ENCODE measurements around the gene EPYC.

EPYC gene

DNA sequence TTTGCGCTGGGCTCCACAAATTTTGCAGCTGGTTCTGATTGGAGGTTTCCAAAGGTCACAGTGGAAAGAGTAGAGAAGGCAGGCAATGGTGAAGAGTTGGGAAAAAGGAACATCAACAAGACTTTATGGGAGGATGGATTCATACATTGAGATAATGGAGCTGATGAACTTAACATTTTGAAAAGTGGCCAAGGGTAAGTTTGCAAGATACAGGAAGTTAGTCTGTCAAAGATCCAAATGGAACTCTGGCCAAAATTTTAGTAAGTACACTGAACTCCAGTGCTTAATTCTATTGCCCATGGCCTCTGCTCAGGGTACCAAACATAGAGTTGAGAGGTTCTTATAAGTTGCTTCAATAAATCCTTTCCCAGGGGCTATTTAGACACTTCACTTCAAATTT is 65.4 kb downstream of the EPYC start:
- no peak for TF ChIP-seq CTBP1 (IDR thresholded peaks at IDR 0.05; ENCODE audit: borderline replicate concordance)
- TF ChIP-seq FOXA1 (IDR thresholded peaks at IDR 0.05): no peak
- no peak for DNase-seq (ENCODE audit: extremely low spot score)
- CTCF ChIA-PET: no interaction called here
- POLR2A ChIA-PET: no interaction called here

DNA sequence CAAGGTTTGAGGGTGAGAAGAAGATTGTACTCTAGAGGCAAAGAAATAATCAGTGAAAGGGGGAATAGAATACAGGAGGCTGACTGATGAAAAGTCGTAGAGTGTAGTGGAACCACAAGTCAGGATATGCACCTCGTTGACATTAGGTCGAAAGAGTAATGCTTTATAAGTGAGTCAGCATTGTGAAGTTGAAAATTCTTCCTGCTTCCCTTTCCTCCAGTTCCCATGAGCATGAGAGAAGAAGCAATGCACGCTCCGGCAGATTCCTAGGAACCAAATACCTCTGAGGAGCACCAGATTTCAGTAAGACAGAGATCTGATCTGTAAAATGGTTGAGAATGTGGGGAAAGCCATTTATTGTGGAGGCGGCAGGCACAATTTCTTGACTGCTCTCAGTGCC is 66.3 kb downstream of the EPYC start:
- DNase-seq (ENCODE audit: extremely low spot score): no peak
- CTCF ChIA-PET: no interaction called here
- POLR2A ChIA-PET: no interaction called here
- TF ChIP-seq FOXM1 (IDR thresholded peaks at IDR 0.05; ENCODE audit: borderline replicate concordance) (no peak), BHLHE40 (IDR thresholded peaks at IDR 0.05; ENCODE audit: borderline replicate concordance) (no peak), L3MBTL2 (conservative IDR thresholded peaks at IDR 0.05) (no peak), ZNF384 (IDR thresholded peaks at IDR 0.05) (no peak)

DNA sequence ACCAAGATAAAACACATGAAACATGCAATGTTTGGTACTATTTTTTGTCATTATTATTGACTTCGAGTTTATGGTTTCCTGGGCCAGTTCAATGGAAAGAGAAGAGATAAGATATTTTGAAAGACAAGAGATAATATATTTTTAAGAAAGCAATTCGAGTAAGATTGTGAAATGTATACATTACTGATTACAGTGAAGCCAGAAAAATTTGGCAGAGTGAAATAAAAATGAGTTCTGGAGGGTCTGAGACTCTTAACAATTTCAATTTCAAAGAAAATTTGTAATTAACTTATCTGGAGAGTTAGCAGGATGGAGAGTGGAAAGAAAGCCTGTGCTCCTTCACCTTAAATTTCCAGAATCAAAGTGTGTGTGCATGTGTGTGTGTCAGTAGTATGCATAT is 67.1 kb downstream of the EPYC start:
- DNase-seq (ENCODE audit: extremely low spot score): no peak
- TF ChIP-seq SUZ12 (IDR thresholded peaks at IDR 0.05) (no peak), TARDBP (IDR thresholded peaks at IDR 0.05) (no peak), FOXA1 (IDR thresholded peaks at IDR 0.05) (no peak), NFRKB (IDR thresholded peaks at IDR 0.05) (no peak)
- POLR2A ChIA-PET: no interaction called here
- CTCF ChIA-PET: no interaction called here

DNA sequence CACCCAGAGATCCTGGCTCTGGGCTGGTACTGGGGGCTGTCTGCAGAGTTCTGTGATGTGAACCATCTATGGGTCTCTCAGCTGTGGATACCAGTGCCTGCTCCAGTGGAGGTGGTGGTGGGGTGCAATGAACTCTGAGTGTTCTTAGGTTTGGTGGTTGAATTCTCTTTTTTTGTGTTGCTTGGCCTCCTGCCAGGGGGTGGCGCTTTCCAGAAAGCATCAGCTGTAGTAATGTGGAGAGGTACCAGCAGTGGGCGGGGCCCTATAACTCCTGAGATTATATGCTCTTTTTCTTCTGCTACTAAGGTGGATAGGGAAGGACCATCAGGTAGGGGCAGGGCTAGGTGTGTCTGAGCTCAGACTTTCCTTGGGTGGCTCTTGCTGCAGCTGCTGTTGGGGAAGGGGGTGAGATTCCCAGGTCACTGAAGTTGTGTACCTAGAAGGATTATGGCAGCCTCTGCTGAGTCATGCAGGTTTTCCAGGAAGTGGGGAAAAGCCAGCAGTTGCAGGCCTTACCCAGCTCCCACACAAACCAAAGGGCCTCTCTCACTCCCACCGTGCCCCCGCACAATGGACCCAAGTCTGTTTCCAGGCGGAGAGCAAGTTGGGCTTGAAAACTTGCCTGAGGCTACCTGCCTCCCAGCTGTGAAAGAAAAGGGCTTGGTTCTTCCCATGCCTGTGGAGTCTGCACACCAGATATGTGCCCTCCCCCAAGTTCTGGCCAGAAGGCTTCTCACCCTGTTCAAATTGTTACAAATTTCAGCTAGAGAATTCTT is 68.4 kb downstream of the EPYC start:
- no peak for DNase-seq (ENCODE audit: extremely low spot score)

DNA sequence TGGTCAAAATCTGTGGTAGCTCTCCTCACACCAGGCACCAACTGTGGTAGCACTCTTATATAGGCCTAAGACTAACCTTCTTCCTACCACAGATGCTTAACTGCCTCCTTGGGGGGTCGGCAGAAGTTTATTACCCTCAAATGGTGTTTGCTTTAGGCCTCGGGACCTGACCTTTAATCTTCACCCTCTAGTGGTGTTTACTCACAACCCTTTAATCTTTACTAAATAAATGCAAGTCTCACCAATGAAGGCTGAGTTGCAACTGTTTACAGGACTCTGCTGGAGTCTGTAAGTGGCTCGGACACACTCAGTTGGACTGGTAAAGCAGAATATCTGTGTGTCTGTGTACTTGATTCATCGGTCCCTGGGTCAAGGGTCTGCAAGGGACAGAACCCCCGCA is 79.2 kb downstream of the EPYC start:
- ChIA-PET CTCF (no interaction called here), POLR2A (no interaction called here)
- DNase-seq (ENCODE audit: extremely low spot score): no peak
- TF ChIP-seq FOXA1 (IDR thresholded peaks at IDR 0.05) (no peak), FOXM1 (IDR thresholded peaks at IDR 0.05; ENCODE audit: borderline replicate concordance) (no peak), ELF4 (IDR thresholded peaks at IDR 0.05) (no peak), TARDBP (IDR thresholded peaks at IDR 0.05) (no peak), FOXK2 (IDR thresholded peaks at IDR 0.05) (no peak), ZNF384 (IDR thresholded peaks at IDR 0.05) (no peak), L3MBTL2 (conservative IDR thresholded peaks at IDR 0.05) (no peak), NFRKB (IDR thresholded peaks at IDR 0.05) (no peak), LEF1 (IDR thresholded peaks at IDR 0.05; ENCODE audit: borderline replicate concordance) (no peak), HDGF (IDR thresholded peaks at IDR 0.05; ENCODE audit: borderline replicate concordance) (no peak), BHLHE40 (IDR thresholded peaks at IDR 0.05; ENCODE audit: borderline replicate concordance) (no peak), SUZ12 (IDR thresholded peaks at IDR 0.05) (no peak)
- TF ChIP-seq, protein P1, sequence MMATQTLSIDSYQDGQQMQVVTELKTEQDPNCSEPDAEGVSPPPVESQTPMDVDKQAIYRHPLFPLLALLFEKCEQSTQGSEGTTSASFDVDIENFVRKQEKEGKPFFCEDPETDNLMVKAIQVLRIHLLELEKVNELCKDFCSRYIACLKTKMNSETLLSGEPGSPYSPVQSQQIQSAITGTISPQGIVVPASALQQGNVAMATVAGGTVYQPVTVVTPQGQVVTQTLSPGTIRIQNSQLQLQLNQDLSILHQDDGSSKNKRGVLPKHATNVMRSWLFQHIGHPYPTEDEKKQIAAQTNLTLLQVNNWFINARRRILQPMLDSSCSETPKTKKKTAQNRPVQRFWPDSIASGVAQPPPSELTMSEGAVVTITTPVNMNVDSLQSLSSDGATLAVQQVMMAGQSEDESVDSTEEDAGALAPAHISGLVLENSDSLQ (IDR thresholded peaks at IDR 0.05): no peak

More for the DNA sequence above, 68.4 kb downstream of the EPYC start:
- CTCF ChIA-PET: no interaction called here
- TF ChIP-seq FOXK2 (IDR thresholded peaks at IDR 0.05): no peak
- no peak for TF ChIP-seq NFRKB (IDR thresholded peaks at IDR 0.05)
- TF ChIP-seq FOXA1 (IDR thresholded peaks at IDR 0.05): no peak
- TF ChIP-seq ELF4 (IDR thresholded peaks at IDR 0.05): no peak
- TF ChIP-seq CTBP1 (IDR thresholded peaks at IDR 0.05; ENCODE audit: borderline replicate concordance): no peak
- no peak for TF ChIP-seq BHLHE40 (IDR thresholded peaks at IDR 0.05; ENCODE audit: borderline replicate concordance)
- no peak for TF ChIP-seq SP1 (IDR thresholded peaks at IDR 0.05)
- no peak for TF ChIP-seq L3MBTL2 (conservative IDR thresholded peaks at IDR 0.05)
- TF ChIP-seq LEF1 (IDR thresholded peaks at IDR 0.05; ENCODE audit: borderline replicate concordance): no peak
- POLR2A ChIA-PET: no interaction called here

DNA sequence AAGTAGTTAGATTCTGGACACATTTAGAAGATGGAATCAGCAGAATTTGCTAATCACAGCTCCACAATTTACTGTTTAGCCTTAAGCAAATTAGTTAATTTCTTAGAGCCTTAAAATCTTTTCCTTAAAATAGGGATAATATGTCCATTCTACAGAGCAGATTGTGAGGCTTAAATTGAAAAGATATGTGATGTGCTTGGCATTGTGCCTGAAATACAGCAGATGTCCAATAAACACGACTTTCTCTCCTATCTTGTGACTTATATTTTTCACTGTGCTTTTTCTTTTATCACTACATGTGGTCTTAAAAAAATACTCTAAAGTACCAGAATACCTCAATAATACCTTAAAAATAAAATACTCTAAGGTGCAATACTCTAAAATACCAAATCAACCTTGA is 80.4 kb downstream of the EPYC start:
- ChIA-PET CTCF (no interaction called here), POLR2A (no interaction called here)
- no peak for DNase-seq (ENCODE audit: extremely low spot score)
- no peak for TF ChIP-seq NFRKB (IDR thresholded peaks at IDR 0.05)
- no peak for TF ChIP-seq L3MBTL2 (conservative IDR thresholded peaks at IDR 0.05)
- no peak for TF ChIP-seq FOXK2 (IDR thresholded peaks at IDR 0.05)
- no peak for TF ChIP-seq FOXA1 (IDR thresholded peaks at IDR 0.05)
- TF ChIP-seq HDGF (IDR thresholded peaks at IDR 0.05; ENCODE audit: borderline replicate concordance): no peak
- no peak for TF ChIP-seq ARNT (IDR thresholded peaks at IDR 0.05)
- TF ChIP-seq TARDBP (IDR thresholded peaks at IDR 0.05): no peak
- TF ChIP-seq LEF1 (IDR thresholded peaks at IDR 0.05; ENCODE audit: borderline replicate concordance): no peak

DNA sequence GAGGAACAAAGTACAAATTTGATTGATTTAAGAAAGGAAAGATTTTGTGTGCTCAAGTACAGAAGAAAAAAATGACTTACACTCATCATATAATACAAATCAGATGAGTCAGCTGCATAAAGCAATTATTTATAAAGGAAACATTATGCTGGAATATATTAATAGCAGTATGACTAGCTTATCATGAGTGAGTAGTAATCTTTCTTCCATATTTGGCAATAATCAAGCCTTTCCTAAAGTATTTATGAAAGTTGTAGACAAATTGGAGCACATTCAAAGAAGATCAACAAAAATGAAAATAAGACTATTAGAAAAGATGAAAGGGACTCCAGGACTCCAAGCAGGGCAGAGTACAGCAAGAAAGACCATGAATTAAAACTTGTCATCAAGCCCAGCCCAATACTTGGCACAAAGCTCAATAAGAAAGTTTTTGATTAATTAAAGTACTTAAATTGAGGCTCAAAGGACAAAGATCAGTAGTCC is 82.6 kb downstream of the EPYC start:
- CTCF ChIA-PET: interaction anchor here (0.9 kb wide), 1 partner anchor 19 kb away, joined by 5 read pairs; no protein-coding TSS in a partner anchor
- POLR2A ChIA-PET: no interaction called here
- TF ChIP-seq TARDBP (IDR thresholded peaks at IDR 0.05) (no peak), BHLHE40 (IDR thresholded peaks at IDR 0.05; ENCODE audit: borderline replicate concordance) (no peak), L3MBTL2 (conservative IDR thresholded peaks at IDR 0.05) (no peak), SP1 (IDR thresholded peaks at IDR 0.05) (no peak), FOXA1 (IDR thresholded peaks at IDR 0.05) (no peak), SUZ12 (IDR thresholded peaks at IDR 0.05) (no peak), ELF4 (IDR thresholded peaks at IDR 0.05) (no peak), ZNF384 (IDR thresholded peaks at IDR 0.05) (no peak), FOXM1 (IDR thresholded peaks at IDR 0.05; ENCODE audit: borderline replicate concordance) (no peak), ARNT (IDR thresholded peaks at IDR 0.05) (no peak)
- DNase-seq (ENCODE audit: extremely low spot score): no peak

DNA sequence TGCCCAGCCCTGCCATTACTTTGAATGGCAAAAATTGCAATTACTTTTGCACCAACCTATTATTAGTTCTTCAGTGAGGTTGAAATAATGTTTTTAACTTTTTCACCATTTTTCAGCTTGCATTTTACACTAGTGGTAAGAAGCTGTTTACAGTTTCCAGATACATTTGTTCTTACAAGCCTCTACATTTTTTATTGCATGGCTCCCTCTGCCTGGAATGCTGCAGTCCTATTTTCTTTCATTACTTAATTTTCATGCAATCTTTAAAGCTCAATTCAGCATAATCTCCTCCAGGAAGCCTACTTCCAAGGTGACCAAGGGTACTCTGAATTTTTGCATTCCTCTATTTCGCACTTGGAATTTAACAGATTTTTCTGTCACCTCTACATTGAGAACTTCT is 83.2 kb downstream of the EPYC start:
- TF ChIP-seq CTBP1 (IDR thresholded peaks at IDR 0.05; ENCODE audit: borderline replicate concordance) (no peak), HDGF (IDR thresholded peaks at IDR 0.05; ENCODE audit: borderline replicate concordance) (no peak), NFRKB (IDR thresholded peaks at IDR 0.05) (no peak), ZNF384 (IDR thresholded peaks at IDR 0.05) (no peak), BHLHE40 (IDR thresholded peaks at IDR 0.05; ENCODE audit: borderline replicate concordance) (no peak), LEF1 (IDR thresholded peaks at IDR 0.05; ENCODE audit: borderline replicate concordance) (no peak), SP1 (IDR thresholded peaks at IDR 0.05) (no peak), FOXK2 (IDR thresholded peaks at IDR 0.05) (no peak), TARDBP (IDR thresholded peaks at IDR 0.05) (no peak), ELF4 (IDR thresholded peaks at IDR 0.05) (no peak), ARNT (IDR thresholded peaks at IDR 0.05) (no peak), FOXA1 (IDR thresholded peaks at IDR 0.05) (no peak), FOXM1 (IDR thresholded peaks at IDR 0.05; ENCODE audit: borderline replicate concordance) (no peak), L3MBTL2 (conservative IDR thresholded peaks at IDR 0.05) (no peak), SUZ12 (IDR thresholded peaks at IDR 0.05) (no peak)
- TF ChIP-seq, protein P1 (IDR thresholded peaks at IDR 0.05): no peak
- ChIA-PET POLR2A (no interaction called here), CTCF (interaction anchor here (0.9 kb wide), 1 partner anchor 19 kb away, joined by 5 read pairs; no protein-coding TSS in a partner anchor)
- no peak for DNase-seq (ENCODE audit: extremely low spot score)

All from HEK293T (cell line).